Pulmonary artery endothelial cell (primary cell): ENCODE data around the gene AHSP. TPM values are rescaled to one million over a fixed set of nuclear protein-coding genes. Genes with fewer than 3 reads are reported as not detected.
"Not testable (repeated sequence)": the region's sequence is repeated elsewhere in the genome, so short reads cannot be mapped to it uniquely, and the experiment has no call there.

Experiments
- DNase-seq: peaks from one replicate; pipeline ENCODE4 v3.0.0-alpha.2; 2011; ENCODE audit warnings: low read depth, low spot score
- total RNA-seq: library from RNA; depleted of rRNA; stranded (reverse); fragments of >200 nt; gene quantifications from 2 replicates; pipeline ENCODE4 v1.2.3, GENCODE V29; 2014

The AHSP gene
- not detected in 2 replicates for total RNA-seq

GRCh38 chr16:31527734-31528274, at the start of gene AHSP:
AHSP (plus strand) TSS chr16:31527900; CDS start chr16:31528140, 240 bp downstream.
- no peak for DNase-seq

- no peak for DNase-seq
These were observed 48.7 kb upstream of the AHSP start for GRCh38 chr16:31478956-31479355.

DNA sequence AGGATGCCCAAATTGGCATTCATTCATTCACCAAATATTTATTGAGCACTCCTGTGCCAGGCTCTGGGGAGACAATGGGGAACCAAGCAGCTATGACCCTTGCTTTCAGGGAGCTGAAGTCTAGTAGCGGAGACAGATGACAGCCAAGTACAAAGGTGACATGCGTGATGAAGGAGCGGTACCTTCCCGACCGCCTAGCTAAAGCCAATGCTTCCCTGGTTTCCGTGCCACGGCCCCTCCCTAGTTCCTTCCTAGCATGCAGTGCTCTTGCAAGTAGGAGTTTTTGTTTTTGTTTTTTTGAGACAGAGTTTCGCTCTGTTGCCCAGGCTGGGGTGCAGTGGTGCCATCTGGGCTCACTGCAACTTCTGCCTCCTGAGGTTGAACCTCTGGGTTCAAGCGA, 47.9 kb upstream of the AHSP start:
- no peak for DNase-seq

GRCh38 chr16:31480851-31481536, 46.7 kb upstream of the AHSP start:
- DNase-seq = no peak

DNA sequence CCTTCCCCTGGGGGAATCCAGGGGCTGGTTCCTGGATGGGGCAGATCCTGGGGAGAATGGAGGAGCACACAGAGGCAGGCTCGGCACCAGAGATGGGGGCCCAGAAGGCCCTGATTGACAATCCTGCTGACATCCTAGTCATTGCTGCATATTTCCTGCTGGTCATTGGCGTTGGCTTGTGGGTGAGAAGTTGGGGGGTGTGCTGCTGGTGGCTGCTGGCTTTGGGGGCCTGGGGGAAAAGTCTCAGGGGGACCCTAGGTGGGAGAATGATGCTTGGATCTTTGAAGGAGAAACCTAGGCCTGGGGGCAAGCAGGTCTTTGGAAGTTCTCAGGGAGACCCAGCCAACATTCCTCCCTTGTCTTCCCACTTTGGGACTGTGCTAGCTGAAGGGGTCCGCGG, 44.6 kb upstream of the AHSP start, which contains the start of gene SLC5A2:
Gene SLC5A2, plus strand, starts transcription at position 43 of the 400 bp plus-strand sequence. Its CDS starts 14 bp downstream, at position 57.
- DNase-seq = no peak

DNA sequence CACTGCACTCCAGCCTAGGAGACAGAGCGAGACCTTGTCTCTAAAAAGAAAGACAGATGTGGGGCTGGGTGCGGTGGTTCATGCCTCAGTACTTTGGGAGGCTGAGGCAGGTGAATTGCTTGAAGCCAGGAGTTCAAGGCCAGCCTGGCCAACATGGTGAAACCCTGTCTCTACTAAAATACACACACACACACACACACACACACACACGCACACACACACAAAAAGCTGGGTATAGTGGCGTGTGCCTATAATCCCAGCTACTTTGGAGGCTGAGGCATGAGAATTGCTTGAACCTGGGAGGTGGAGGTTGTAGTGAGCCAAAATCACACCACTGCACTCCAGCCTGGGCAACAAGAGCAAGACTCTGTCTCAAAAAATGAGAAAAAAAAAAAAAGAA, 43.7 kb upstream of the AHSP start:
- not testable (repeated sequence) for DNase-seq

GRCh38 chr16:31484491-31485171, 43.1 kb upstream of the AHSP start:
- no peak for DNase-seq

DNA sequence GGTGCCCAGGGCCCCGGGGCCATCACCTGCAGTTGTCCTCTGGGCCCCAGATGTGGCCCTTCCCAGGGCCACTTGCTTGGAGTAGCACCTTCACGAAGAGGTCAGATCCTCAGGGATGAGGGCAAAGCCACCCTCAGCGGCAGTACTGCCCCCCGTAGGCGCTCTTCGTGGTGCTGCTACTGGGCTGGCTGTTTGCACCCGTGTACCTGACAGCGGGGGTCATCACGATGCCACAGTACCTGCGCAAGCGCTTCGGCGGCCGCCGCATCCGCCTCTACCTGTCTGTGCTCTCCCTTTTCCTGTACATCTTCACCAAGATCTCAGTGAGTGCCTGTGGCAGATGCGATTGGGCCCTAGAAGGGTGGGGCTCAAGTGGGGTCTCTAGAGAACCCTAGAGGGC, 42.1 kb upstream of the AHSP start:
- DNase-seq = no peak

GRCh38 chr16:31486045-31486444, 41.7 kb upstream of the AHSP start:
- no peak for DNase-seq

DNA sequence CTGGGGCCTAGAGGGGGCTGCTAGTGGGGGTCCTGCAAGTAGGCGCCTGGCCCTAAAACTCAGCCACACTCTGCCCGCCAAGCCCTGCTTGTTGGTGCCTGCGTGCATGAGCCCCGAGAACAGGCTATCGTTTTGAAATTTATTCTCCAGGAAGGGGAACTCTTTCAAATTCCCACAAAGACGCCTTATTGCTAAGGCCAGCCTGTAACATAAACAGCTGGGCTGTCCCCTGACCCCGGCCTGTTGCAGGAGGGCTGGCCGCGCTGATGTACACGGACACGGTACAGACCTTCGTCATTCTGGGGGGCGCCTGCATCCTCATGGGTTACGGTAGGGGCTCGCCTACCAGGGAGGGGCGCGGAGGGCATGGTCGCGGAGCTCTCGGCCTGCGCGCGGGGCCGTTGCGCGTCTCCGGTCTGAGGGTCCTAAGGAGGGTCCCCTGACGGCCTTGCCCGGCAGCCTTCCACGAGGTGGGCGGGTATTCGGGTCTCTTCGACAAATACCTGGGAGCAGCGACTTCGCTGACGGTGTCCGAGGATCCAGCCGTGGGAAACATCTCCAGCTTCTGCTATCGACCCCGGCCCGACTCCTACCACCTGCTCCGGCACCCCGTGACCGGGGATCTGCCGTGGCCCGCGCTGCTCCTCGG, 40.5 kb upstream of the AHSP start:
- no peak for DNase-seq

GRCh38 chr16:31487720-31488467, 39.8 kb upstream of the AHSP start:
- DNase-seq = no peak

DNA sequence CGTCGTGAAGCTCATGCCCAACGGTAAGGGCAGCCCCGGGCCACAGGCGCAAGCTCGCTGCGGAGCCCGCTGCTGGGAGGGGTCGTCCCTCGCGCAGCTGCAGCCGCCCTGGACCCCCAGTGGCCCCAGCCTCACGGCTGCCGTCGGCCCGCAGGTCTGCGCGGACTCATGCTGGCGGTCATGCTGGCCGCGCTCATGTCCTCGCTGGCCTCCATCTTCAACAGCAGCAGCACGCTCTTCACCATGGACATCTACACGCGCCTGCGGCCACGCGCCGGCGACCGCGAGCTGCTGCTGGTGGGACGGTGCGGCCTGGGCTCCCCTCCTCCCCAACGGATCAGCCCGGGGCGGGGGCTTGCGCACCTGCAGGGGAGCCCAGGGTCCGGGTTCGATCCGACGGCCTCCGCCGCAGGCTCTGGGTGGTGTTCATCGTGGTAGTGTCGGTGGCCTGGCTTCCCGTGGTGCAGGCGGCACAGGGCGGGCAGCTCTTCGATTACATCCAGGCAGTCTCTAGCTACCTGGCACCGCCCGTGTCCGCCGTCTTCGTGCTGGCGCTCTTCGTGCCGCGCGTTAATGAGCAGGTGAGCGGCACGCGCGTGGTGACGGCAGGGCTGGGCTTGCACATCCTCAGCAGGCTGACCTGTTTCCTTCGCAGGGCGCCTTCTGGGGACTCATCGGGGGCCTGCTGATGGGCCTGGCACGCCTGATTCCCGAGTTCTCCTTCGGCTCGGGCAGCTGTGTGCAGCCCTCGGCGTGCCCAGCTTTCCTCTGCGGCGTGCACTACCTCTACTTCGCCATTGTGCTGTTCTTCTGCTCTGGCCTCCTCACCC, 39.0 kb upstream of the AHSP start:
- DNase-seq = no peak

- no peak for DNase-seq
These were observed 38.5 kb upstream of the AHSP start for GRCh38 chr16:31489298-31489564.

- no peak for DNase-seq
These were observed 37.8 kb upstream of the AHSP start for GRCh38 chr16:31489616-31490584.

DNA sequence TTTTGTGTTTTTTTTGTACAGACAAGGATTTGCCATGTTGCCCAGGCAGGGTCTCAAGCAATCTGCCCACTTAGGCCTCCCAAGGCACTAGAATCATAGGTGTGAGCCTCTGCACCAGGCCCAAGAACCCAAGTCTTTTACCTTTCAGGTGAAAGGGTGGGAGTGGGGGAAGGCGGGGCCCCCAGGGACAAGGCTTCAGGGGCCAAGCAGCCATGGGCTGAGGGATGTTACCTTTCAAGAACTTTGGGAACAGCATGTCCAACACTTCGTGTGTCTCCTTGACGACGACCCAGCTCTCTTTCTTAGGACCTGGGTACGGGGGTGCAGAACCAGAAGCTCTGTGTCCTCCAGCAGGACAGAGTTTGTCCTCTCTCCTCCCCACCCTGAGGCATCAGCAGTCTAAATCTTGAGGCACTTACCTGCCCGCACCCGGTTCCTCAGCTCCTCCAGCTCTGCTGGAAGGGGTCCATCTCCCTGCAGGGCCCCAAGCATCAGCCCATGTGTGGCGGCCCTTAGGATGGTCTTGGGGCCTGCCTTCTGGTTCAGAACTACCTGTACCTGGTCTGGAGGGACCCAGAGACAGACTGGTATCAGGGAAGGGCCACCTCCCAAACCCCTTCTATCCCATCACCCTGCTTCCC, 35.8 kb upstream of the AHSP start:
- DNase-seq = no peak

GRCh38 chr16:31493506-31494125, 34.1 kb upstream of the AHSP start:
- no peak for DNase-seq

DNA sequence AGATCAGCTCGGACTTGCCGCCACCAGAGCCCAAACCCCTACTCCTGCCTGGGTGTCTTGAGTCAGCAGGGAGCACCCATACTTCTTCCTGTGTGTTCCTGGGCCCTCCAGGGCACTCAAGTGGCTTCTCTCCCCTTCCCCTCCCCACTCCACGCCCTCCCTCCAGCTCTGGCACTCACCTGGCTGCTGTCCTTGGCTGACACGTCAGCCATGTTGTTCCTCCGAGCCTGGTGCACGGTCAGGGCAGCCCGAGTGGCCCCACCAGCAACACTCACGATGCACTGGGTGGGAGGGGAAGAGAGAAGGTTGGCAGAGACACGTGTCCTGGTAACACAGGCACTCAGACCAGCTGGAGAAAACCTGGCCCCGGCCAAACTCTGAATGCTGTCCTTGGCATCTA, 31.0 kb upstream of the AHSP start:
- DNase-seq = no peak

- DNase-seq = no peak
These were observed 29.2 kb upstream of the AHSP start for GRCh38 chr16:31498493-31498892.

DNA sequence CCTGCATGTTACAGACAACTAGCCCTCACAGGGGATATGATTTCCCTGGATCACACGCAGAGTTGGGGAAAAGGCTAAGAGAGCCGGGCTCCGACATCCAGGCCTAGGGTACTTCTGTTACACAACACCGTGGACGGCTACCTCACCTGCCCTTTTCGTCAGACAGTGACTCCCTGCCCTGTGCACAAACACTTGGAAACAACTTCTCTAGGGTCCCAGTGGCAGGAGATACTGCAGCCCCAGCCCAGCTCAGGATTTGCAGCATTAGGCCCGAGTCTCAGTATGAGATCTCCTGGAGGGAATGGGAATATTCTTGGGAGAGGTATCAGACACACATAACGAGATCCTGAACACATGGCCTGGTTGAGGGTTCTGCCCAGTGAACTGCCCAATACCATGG, 27.8 kb upstream of the AHSP start:
- DNase-seq = no peak
